Measurements from ENCODE around the gene SIGLEC5. TPM values are rescaled to one million over a fixed set of nuclear protein-coding genes. Genes with fewer than 3 reads are reported as not detected.

SIGLEC5 gene
- total and polyA plus RNA-seq, 2 of the 13 experiments (the other 11 are each of a cell fraction or from before 2014, with no cell fraction given), result not detected

DNA sequence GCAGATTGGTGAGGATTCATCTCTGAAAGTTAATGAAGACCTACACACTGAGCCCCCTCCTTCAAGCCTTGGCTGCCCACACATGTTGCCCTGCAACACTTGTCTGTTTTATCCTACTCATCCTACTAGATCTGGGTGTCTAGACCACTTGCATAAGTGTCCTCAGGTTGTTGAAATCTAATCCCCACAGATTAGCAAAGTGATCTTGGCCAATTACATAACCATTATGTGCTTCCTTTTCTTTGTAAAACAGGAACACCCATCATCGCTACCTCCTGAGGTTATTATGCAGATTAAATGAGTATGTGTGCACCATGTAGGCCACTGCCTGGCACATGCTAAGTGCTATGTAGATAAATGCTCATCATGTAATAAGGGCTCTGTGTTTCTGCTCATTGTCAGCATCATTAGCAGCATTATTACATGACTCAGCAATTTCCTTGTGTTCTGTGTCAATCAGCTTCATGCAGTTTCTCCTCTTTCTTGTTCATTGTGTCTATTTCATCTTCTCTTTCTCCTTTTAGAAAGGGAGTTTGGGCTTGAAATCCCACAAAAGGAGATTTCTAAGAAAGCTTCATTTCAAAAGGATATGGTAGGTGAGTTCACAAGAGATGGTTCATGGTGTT lies 44.0 kb downstream of the SIGLEC5 start:
- Histone ChIP-seq H4K20me1 (ENCODE audit: insufficient read depth, low read length) (no peaks in the 10 kb centered on the region), H3K27ac (ENCODE audit: extremely low read length, insufficient read depth, low read length) (no peak overlapping the region), H3K4me3 (replicated peaks in 1 of 3; ENCODE audit: insufficient read depth in 1 of 3, low read depth in 2 of 3, low read length in 3 of 3) (no peak overlapping the region), H3K9ac (ENCODE audit: insufficient read depth, low read depth, low read length) (no peak overlapping the region), H3K79me2 (ENCODE audit: insufficient read depth, low read length) (no peaks in the 10 kb centered on the region), H2AFZ (ENCODE audit: low read length) (no peak overlapping the region), H3K27me3 (ENCODE audit: control insufficient read depth in 1 of 2, insufficient read depth in 2 of 2, low read length in 2 of 2) (no peaks in the 10 kb centered on the region), H3K36me3 (replicated peaks in 1 of 2; ENCODE audit: control insufficient read depth in 1 of 2, insufficient read depth in 2 of 2, low read length in 2 of 2) (peaks cover 0 to 9% of the 10 kb centered on the region in 2 experiments; a peak in 1 of 5 replicates), H3K9me3 (ENCODE audit: low read length) (peaks cover 3% of the 10 kb centered on the region; the same call in 1 of the 2 replicates), H3K4me1 (ENCODE audit: insufficient read depth, low read length) (no peaks in the 10 kb centered on the region), H3K4me2 (ENCODE audit: low read depth, low read length) (no peak overlapping the region)
- BruUV-seq (replicated peaks), result no TSS peak
- 100% methylated on average over 1 of the region's 1 CpG for WGBS (ENCODE audit: low lambda C conversion rate)
- intact Hi-C loops (cut with micrococcal nuclease; ENCODE audit: unreplicated experiment), result no loop called here
- in situ Hi-C loops (cut with HindIII; ENCODE audit: extremely low pct_ligation_motif_present, low pct_unique_long_range_greater_than_20kb), result no loop called here
- ATAC-seq (no peak), DNase-seq (ENCODE audit: low spot score) (no peak), FAIRE-seq (no peak)
- CTCF ChIA-PET (ENCODE audit: low intra/inter-chr PET ratio, low total read pairs), result no interaction called here
- TF ChIP-seq ZNF83 (CRISPR knock-in tag; IDR thresholded peaks at IDR 0.05; ENCODE audit: borderline replicate concordance) (no peak), MAFK (conservative IDR thresholded peaks at IDR 0.05 in 1 of 2, IDR thresholded peaks at IDR 0.05 in 1 of 2; ENCODE audit: low read length in 2 of 2) (peak; percentile 98 to 99), RXRA (CRISPR knock-in tag; IDR thresholded peaks at IDR 0.05) (no peak), ZNF256 (CRISPR knock-in tag; conservative IDR thresholded peaks at IDR 0.05) (no peak), ASH2L (IDR thresholded peaks at IDR 0.05; ENCODE audit: insufficient read length, low read depth, low read length) (no peak), TARDBP (CRISPR knock-in tag; IDR thresholded peaks at IDR 0.05) (no peak), NFE2L2 (IDR thresholded peaks at IDR 0.05; ENCODE audit: low read length) (peak; percentile 87), MAFF (IDR thresholded peaks at IDR 0.05; ENCODE audit: low read depth, low read length) (peak; percentile 98), CBFB (CRISPR knock-in tag; IDR thresholded peaks at IDR 0.05) (no peak), KAT2B (IDR thresholded peaks at IDR 0.05; ENCODE audit: borderline replicate concordance, low read depth, low read length) (no peak), YEATS2 (CRISPR knock-in tag; IDR thresholded peaks at IDR 0.05; ENCODE audit: borderline replicate concordance) (no peak), ZNF720 (CRISPR knock-in tag; IDR thresholded peaks at IDR 0.05) (no peak), ZNF879 (CRISPR knock-in tag; IDR thresholded peaks at IDR 0.05) (no peak), KLF16 (CRISPR knock-in tag; IDR thresholded peaks at IDR 0.05) (no peak)
- TF ChIP-seq, protein P1, sequence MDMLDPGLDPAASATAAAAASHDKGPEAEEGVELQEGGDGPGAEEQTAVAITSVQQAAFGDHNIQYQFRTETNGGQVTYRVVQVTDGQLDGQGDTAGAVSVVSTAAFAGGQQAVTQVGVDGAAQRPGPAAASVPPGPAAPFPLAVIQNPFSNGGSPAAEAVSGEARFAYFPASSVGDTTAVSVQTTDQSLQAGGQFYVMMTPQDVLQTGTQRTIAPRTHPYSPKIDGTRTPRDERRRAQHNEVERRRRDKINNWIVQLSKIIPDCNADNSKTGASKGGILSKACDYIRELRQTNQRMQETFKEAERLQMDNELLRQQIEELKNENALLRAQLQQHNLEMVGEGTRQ (IDR thresholded peaks at IDR 0.05; ENCODE audit: low read depth, low read length), result no peak
- TF ChIP-seq, protein P1 (CRISPR knock-in tag; IDR thresholded peaks at IDR 0.05; ENCODE audit: borderline replicate concordance), result no peak
- TF ChIP-seq, protein P2, sequence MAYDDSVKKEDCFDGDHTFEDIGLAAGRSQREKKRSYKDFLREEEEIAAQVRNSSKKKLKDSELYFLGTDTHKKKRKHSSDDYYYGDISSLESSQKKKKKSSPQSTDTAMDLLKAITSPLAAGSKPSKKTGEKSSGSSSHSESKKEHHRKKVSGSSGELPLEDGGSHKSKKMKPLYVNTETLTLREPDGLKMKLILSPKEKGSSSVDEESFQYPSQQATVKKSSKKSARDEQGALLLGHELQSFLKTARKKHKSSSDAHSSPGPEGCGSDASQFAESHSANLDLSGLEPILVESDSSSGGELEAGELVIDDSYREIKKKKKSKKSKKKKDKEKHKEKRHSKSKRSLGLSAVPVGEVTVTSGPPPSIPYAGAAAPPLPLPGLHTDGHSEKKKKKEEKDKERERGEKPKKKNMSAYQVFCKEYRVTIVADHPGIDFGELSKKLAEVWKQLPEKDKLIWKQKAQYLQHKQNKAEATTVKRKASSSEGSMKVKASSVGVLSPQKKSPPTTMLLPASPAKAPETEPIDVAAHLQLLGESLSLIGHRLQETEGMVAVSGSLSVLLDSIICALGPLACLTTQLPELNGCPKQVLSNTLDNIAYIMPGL (CRISPR knock-in tag; IDR thresholded peaks at IDR 0.05; ENCODE audit: borderline replicate concordance in 1 of 2, low read depth in 1 of 2), result no peak
- POLR2A ChIA-PET, result no interaction called here
